Activated CD4-positive, CD25-positive, alpha-beta regulatory T cell treated with anti-CD3 and anti-CD28 coated beads, Interleukin-2, amount 50 U/mL, for 72 hours (primary cell): Measurements from ENCODE around the gene LPCAT4.
"Not testable (repeated sequence)": the region's sequence is repeated elsewhere in the genome, so short reads cannot be mapped to it uniquely, and the experiment has no call there.

ENCODE experiments used
- DNase-seq: peaks from one replicate; pipeline ENCODE4 v3.0.0; 2021

Gene LPCAT4, protein sequence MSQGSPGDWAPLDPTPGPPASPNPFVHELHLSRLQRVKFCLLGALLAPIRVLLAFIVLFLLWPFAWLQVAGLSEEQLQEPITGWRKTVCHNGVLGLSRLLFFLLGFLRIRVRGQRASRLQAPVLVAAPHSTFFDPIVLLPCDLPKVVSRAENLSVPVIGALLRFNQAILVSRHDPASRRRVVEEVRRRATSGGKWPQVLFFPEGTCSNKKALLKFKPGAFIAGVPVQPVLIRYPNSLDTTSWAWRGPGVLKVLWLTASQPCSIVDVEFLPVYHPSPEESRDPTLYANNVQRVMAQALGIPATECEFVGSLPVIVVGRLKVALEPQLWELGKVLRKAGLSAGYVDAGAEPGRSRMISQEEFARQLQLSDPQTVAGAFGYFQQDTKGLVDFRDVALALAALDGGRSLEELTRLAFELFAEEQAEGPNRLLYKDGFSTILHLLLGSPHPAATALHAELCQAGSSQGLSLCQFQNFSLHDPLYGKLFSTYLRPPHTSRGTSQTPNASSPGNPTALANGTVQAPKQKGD

DNA sequence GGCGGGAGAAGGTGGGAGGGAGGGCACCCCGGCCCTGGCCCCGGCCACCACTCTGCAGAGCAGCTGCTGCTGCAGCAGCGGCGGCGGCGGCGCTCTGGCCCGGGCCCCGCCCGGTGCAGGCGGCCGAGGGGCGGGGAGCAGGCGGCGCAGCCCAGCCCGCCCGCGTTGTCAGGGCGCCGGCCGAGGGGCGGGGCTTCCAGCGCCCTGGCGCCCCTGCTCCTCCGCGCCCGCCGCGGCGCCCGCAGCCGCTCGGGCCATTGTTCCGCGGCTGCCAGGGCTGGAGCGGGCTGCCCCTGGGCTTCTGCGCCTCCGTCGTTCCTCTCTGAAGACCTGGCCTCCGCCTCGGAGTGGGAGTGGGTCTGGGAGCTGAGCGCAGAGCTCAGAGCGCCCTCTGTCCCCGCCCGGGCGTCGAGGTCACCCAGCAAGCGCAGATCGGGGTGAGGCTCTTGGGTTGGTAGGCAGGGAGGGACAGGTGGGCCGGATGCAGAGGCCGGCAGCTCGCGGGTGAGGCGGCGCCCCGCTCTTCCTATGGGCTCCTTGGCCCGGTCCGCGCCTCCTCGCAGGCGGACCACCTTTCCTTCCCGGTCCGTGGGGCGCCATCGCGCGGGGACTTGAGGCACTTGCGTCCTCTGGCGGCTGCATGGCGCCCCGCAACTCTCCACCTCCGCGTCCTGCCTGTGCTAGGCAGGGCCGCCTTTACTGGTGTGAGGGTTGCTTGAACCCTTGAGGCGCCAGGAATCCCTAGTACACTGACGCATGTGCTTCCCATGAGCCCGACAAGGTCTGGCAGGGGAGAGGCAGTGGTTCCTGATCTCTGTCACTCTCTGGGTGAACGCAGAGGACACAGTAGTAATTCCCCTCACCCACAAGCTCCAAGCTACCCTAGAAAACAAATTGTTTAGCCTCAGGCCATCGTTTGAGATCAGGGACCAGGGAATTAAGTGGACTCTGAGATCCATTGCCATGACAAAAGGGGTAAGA lies at the start of gene LPCAT4:
Gene LPCAT4 (minus strand): TSS at position 96 of the 981 bp plus-strand sequence. CDS start 96 bp downstream, outside the sequence.
- peak; percentile 87 for DNase-seq

DNA sequence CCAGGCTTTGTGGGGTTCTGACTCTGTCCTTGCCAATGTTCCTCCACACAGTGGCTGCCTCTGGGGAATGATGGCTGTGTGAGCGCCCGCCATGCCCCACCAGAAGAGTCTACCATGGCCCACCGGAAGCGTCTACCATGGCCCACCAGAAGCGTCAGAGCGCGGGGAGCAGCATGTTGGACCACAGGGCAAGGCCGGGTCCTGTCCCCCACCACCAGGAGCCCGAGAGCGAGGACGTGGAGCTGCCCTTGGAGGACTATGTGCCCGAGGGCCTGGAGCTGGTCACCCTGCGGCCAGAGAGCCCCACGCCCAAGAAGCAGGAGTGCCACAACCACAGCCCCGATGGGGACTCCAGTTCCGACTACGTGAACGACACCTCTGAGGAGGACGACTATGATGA lies 42.5 kb upstream of the LPCAT4 start:
- DNase-seq, result not testable (repeated sequence)

DNA sequence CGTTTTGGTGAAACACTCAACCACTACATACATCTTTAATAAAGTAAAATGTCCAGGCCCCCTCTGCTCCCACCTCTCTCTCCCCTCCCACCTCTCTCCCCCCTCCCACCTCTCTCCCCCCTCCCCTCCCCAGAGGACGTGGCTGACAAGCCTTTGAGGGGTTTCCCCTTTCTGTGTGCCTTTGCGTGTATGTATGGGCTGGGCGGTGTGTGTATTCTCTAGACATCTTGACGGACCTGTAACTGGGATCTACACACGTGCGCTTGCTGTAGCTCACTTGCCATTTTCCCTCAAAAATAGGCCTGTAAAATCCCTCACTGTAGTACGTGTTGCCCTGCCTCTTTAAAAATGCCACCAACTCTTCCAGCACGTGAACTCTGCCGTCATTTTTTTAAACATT lies 42.0 kb upstream of the LPCAT4 start:
- not testable (repeated sequence) for DNase-seq

DNA sequence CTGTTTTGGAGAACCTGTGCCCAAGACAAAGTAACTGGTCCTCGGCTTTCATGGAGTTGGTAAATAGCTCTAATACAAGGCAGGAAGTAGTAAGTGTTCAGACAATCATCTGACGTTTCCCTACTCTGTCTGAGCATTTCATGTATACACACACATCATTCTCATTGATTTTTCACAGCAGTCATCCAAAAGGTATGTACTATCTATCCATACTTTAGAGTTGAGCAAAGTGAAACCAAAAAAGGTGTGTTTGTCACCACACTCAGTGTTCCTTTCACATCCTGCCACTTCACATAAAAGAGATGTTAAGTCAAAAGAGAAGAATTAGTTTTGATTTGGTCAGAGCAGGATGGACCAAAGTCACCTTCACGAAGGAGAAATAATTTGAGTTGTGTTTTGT lies 36.9 kb upstream of the LPCAT4 start:
- DNase-seq, result not testable (repeated sequence)

DNA sequence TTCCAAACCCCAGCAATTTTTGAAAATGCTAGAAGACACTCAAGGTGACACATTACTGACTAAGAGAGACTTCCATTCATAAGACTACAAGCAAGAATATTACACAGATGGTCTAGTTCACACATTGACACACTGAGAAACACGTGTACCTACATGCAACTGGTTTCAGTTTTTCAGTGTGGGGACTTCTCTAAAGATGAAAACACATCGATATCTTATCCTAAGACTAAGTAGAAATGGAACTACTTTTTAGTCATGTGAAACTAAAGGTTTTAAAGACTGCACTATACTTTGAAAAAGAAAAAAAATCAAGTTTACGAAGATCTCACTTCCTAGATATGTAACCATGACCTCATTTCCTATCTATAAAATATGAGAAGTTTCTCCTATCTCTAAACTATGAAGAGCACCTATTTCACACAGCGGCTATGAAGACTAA lies 36.2 kb upstream of the LPCAT4 start:
- DNase-seq, result not testable (repeated sequence)

DNA sequence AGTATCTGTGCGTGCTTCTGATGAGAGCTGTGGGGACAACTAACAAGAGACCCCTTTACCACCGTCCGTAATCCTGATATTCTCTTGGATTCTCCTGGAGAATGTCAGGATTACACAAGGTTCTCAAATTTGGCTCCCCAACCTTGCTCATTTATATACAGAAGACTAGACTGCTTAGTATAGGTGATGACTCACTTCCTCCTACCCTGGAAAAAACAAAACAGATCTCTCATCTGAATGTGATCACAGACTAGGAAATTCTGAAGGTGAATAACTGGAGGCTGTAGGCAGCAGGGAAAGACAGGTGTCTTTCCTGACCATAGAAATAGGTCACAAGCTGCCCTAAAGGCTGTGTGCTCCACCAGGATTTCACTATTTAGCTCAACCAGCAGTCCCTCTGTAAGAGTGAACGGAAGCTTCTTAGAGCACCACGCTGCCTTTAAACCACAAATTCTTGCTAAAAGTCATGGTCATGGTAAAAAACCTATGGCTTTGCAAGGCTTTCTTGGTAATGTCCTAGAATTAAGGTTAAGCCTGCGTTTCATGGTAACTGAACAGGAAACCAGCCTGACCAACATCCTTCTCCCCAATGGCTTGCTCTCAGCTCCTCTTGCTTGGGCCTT lies 30.8 kb upstream of the LPCAT4 start:
- DNase-seq, result not testable (repeated sequence)

DNA sequence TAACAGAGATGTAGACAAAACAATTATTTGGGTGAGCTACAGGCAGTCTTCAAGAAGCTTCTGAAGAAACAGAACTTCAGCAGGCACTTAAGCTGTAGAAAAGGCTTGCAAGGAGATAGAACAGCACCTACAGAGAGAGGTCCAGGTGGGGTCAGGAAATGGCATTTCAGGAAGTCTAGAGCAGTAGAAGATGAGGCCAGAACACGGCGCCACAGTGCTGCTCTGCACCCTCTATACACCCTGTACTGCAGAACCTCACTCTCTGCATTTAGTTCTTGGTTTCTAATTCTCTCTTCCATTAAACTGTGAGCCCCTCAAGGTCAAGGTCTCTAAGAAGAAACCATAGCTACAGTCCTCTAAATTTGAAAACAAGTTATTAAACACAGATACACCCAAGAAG lies 26.0 kb upstream of the LPCAT4 start:
- not testable (repeated sequence) for DNase-seq

DNA sequence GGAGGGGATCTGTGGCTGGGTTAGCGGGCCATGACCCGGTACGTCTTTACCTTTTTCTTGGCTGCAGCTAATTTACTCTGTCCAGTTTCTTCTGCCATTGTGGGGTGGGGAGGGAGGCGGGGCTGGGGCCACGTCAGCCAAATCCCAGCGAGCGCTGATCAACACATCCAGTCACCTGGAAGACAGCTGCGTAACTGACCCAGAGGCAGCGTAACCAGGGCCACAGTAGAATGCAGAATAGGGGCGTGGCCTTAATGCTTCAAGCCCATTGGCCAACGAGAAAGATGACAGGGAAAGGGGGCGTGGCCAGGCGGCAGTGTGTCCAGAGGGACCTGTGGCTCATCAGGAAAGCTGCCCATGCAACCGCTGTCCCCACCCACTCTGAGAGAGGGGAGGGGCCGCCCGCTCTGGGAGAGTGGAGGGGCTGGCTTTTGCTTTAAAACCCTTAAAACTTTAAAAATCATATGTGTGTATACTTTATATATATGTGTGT lies 22.6 kb upstream of the LPCAT4 start:
- DNase-seq, result not testable (repeated sequence)

DNA sequence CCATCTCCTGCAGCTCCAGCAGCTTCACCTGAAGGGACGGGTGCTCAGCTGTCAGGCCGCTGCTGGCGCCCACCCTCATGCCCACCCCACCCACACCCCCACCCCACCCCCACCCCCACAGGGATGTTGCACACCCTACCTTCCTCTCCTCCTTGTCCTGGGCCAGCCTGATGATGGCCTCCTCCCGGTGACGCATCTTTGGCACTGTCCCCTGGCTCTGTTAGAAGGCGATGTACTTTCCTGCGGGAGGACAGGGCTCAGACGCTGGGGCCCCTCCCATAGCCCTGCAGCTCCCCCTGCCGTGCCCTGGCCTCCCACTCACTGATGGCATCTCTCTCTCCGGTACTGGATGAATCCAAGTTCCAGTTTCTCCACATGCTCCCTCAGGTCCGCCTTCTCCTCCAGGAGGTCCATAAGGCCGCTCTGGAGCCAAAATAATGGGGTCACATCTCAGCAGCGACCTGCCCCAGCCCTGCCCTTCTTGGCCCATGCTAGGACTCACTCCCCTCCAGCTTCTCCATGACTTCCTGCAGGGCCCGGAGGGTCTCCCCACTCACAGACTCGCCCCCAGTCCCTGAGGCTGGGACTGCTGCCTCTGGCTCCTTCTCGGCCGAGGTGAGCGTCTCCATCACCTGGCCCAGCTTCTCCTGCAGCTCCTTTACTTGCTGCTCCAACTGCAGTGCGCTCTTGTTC lies 15.0 kb upstream of the LPCAT4 start:
- DNase-seq, result not testable (repeated sequence)

DNA sequence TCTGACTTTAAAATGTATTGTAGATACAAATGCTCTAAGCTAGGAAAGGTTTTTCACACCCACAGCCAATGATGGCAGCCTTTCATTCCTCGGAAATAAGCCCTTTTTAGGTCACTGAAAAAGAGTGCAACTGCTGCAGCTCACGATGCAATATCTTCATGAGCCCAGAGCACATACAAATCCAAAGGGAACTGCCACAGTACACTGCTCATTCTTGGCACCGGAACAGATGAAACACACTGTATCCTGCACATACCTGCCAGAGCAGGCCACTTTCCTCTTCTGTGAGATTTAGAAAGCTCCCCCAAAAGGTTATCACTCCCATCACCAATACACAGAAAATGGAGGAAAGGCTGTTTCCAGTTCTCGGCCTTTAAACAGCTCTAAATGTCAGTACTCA lies 13.5 kb upstream of the LPCAT4 start:
- not testable (repeated sequence) for DNase-seq

DNA sequence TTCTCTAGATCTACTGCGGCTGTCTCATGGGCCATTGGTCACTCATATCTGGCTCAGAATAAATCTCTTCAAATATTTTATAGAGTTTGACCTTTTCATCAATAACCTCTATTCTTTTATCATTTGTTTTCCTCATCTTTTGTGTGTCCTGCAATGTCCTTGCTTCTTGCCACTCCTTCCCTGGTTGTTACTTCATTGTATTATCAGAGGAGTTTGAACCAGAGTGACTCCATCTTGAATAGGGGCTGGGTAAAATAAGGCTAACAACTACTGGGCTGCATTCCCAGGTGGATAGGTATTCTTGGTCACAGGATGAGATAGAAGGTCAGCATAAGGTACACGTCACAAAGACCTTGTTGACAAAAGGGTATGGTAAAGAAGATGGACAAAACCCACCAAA lies 9.9 kb upstream of the LPCAT4 start:
- DNase-seq, result no peak

DNA sequence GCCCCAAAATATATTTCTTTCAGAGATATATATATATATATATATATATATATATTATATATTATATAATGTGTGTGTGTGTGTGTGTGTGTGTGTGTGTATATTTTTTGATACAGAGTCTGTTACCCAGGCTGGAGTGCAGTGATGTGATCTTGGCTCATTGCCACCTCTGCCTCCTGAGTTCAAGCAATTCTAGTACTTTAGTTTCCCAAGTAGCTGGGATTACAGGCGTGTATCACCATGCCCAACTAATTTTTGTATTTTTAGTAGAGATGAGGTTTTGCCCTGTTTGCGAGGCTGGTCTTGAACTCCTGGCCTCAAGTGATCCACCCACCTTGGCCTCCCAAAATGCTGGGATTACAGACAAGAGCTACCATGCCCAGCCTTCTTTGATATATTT lies 8.5 kb upstream of the LPCAT4 start:
- DNase-seq, result not testable (repeated sequence)

DNA sequence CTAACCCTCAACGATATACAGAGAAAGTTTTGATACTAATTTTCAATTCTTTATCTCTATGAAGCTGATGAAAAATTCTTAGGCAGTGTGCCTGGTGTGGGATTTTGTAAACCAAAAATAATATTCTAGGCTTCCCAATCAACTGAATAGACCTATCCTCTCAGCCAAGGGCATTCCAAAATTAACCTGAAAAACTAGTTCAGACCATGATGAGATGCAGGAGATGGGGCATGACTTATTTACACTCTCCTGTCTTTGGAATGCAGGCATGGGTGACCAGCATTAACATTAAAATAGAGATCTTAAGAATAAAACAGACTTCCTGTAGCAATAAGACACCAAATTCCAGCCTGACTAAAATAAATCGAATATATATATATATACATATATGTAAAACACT lies 7.8 kb upstream of the LPCAT4 start:
- DNase-seq, result no peak

DNA sequence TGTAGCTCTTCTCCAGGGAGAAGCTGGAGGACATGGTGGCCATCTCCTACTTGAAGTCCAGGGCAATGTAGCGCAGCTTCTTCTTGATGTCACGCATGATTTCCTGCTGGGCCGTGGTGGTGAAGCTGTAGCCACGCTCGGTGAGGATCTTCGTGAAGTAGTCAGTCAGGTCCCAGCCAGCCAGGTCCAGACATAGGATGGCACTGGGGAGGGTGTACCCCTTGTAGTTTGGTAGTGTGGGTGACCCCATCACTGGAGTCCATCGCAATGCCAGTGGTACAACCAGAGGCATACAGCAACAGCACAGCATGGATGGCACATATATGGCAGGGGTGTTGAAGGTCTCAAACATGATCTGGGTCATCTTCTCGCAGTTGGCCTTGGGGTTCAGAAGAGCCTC lies 7.0 kb upstream of the LPCAT4 start:
- DNase-seq, result no peak

DNA sequence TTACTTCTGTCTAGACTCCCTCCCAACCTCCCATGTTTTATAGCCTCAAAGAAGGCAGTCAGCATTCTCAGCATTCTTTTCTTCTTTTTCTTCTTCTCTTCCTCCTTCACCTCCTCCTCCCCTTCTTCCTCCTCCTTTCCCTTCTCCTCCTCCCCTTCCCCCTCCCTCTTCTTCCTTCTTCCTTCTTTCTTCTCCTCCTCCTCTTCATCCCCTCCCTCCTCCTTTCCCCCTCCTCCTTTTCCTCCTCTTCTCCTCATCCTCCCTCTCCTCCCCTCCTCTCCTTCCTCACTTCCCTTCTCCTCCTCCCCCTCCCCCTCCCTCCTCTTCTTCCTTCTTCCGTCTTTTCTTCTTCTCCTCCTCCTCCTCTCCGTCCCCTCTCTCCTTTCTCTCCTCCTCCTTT lies 3.6 kb upstream of the LPCAT4 start:
- no peak for DNase-seq

DNA sequence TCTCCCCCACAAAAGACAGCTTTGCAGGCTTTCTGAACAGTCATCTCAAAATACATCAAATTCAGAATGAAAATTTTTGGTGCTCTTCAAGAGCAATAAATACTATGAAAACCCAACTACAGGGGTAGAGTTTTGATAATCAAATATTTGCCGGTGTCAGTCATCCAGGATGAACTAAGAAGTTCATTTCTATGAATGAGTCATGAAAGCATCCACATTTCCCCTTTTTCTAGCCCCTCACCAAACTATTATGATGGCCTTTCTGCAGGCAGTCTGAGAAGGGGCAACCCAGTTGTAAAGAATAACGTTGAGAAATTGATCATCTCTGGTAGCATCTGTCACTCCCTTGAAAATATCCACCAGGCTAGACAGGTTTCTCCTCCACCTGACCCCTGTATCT lies 3.1 kb upstream of the LPCAT4 start:
- DNase-seq, result no peak

DNA sequence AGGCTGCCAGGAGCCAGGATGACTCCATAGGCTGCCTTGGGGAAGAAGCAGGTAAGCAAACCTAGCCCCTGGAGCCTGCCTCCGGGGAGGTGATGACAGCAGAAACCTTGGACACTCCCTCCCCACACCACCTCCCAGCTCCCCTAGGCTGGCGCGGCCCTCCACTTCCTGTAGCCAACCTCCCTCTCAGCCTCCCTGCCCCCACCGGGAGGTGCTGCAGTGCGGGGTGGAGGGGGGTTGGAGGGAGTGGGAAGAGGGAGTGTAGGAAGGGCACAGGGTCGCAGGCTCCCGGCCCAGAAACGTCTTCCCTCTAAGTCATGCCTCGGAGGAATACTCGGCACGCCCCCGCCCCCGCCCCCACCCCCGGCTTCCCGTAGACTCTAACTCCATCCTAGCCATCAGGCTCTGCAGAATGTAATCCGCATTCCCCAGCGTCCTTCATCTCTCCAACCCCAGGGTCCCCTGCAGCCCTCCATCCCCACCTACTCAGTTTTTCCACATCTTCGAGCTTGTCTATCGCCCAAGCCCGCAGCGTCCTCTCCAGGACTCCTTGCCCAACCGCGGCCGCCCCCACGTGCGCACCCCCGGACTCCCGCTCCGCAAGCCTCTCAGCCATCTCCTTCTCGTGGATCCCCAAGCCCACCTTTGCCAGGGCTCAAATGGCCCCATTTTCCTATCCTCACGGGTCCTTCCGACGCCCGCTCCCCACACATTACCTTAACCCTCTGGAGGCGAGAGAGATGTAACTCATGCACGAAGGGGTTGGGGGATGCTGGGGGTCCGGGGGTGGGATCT lies 528 bp downstream of the LPCAT4 start:
- DNase-seq, result peak; percentile 54

DNA sequence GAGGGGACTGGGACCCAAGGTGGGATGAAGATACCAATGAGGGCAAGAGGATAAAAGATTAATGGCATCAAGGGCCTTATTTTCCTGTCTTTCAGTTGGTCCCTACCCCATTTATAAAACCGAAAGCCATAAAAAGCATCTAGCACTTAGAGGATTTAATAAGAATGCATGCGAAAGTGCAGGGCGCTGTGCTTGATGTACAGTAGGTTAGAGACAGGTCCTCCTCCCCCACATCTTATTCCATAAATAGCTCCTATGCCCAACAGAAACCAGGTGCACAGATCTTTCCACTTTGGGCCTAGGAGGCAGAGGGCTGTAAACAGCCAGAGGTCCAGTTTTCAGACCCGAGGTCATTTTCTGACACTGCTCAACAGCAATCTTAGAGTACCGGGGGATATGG lies 1.2 kb downstream of the LPCAT4 start:
- no peak for DNase-seq

DNA sequence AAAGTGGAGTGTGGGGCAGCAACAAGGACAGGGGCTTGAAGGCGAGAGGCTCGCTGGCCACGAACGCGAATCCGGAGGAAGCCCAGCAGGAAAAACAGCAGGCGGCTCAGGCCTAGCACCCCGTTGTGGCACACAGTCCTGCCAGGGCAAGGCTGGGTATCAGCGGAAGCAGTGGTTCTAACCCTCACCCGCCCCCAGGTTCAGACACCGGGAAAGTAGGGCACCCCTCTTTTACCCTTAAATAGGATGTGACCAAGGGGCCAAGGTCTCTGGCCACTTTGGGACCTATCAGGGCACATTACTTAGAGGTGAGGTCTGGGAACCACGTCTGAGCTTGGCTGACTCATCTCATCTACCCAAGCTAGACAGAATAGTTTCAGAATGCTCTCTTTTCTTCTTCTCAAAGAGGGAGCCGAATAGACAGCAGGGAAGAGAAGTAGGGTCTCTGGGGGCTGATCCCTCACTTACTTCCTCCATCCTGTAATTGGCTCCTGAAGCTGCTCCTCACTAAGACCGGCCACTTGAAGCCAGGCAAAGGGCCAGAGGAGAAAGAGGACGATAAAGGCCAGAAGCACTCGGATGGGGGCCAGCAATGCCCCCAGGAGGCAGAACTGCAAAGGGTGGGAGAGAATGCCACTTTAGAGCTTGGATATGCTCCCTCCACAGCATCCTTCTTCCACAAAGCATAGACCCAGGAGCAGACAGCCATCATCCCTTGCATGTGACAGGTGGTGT lies 1.7 kb downstream of the LPCAT4 start:
- no peak for DNase-seq

DNA sequence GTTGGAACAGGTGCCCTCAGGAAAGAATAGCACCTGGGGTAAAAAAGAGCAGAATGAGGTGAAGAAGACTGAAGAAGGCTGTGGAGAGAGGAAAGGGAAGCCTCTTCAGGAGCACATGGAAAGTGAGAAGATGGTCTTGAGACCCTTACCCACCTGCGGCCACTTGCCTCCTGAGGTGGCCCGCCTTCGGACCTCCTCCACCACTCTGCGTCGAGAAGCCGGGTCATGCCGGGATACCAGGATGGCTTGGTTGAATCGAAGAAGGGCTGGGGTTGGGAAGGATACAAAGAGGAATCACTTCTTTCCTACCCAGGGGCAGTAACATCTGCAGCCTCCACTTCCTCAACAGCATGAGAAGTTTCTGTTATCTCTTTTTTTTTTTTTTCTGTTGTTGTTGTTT lies 3.0 kb downstream of the LPCAT4 start:
- DNase-seq, result no peak
